HepG2 (cell line): Measurements from ENCODE around the gene ENGASE. TPM values are rescaled to one million over a fixed set of nuclear protein-coding genes. Genes with fewer than 3 reads are reported as not detected.

Experiments used
- CCDC6 ChIP-seq: sonication (generic); formaldehyde crosslinking; IDR thresholded peaks from 2 replicates; pipeline ENCODE4 v1.8.1; 2022; ENCODE audit warnings: mild to moderate bottlenecking, missing genetic modification reagents, moderate library complexity
- HNF4A ChIP-seq: sonication (generic); formaldehyde crosslinking; IDR thresholded peaks from 2 replicates; pipeline ENCODE4 v1.4.0; 2020; ENCODE audit warnings: missing genetic modification reagents
- PHF20 ChIP-seq: sonication (generic); formaldehyde crosslinking; IDR thresholded peaks from 2 replicates; pipeline ENCODE4 v1.5.0; 2020; ENCODE audit warnings: mild to moderate bottlenecking, missing genetic modification reagents
- PHF8 ChIP-seq: sonication (generic); formaldehyde crosslinking; IDR thresholded peaks from 2 replicates; pipeline ENCODE4 v1.5.0; 2020; ENCODE audit warnings: missing genetic modification reagents
- THAP11 ChIP-seq: IDR thresholded peaks from 2 replicates; pipeline ENCODE4 v1.6.1; 2016; ENCODE audit warnings: missing biosample characterization, missing genetic modification reagents
- TOPORS ChIP-seq: sonication (generic); formaldehyde crosslinking; IDR thresholded peaks from 2 replicates; pipeline ENCODE4 v1.8.0; 2023; ENCODE audit warnings: mild to moderate bottlenecking, missing genetic modification reagents
- ZBTB20 ChIP-seq: sonication (generic); formaldehyde crosslinking; IDR thresholded peaks from 2 replicates; pipeline ENCODE4 v1.8.1; 2023; ENCODE audit warnings: missing genetic modification reagents, low read depth, mild to moderate bottlenecking, borderline replicate concordance
- ZBTB8A ChIP-seq: sonication (generic); formaldehyde crosslinking; IDR thresholded peaks from 2 replicates; pipeline ENCODE4 v1.4.0; 2020; ENCODE audit warnings: mild to moderate bottlenecking, low read depth, missing genetic modification reagents, borderline replicate concordance
- ZNF232 ChIP-seq: sonication (generic); formaldehyde crosslinking; IDR thresholded peaks from 2 replicates; pipeline ENCODE4 v1.4.0; 2020; ENCODE audit warnings: missing genetic modification reagents, borderline replicate concordance
- ZNF264 ChIP-seq: sonication (generic); formaldehyde crosslinking; IDR thresholded peaks from 2 replicates; pipeline ENCODE4 v1.4.0; 2020; ENCODE audit warnings: missing genetic modification reagents
- ZNF569 ChIP-seq: sonication (generic); formaldehyde crosslinking; IDR thresholded peaks from 2 replicates; pipeline ENCODE4 v1.5.0; 2020; ENCODE audit warnings: mild to moderate bottlenecking, missing genetic modification reagents, moderate library complexity, borderline replicate concordance
- polyA plus RNA-seq, 8 experiments: library from polyadenylated mRNA; depleted of rRNA in 3 of 8; stranded (reverse) in 7 of 8; unstranded in 1 of 8; fragments of >200 nt; fragmentation: Illumina TruSeq in 4 of 8; extraction: Trizol in 4 of 8; gene quantifications; 2 replicates each; pipeline versions ENCODE4 v1.2.1 to v1.2.3, GENCODE V29; 2011 to 2016; ENCODE audit warnings: low read depth in 4 of 8, missing spikeins in 1 of 8, mixed read lengths in 1 of 8; ENCODE audit not compliant: insufficient read depth in 1 of 8
- total RNA-seq, 5 experiments: library from RNA; depleted of rRNA; stranded (reverse); fragments of >200 nt; fragmentation: Illumina TruSeq; extraction: Trizol; gene quantifications; 2 replicates each; pipeline ENCODE4 v1.2.3, GENCODE V29; 2016; ENCODE audit warnings: low read depth in 1 of 5
- TF ChIP-seq, protein P1 (sequence below): sonication (generic); formaldehyde crosslinking; IDR thresholded peaks from 2 replicates; pipeline ENCODE4 v1.5.0; 2020; ENCODE audit warnings: mild to moderate bottlenecking, missing genetic modification reagents, borderline replicate concordance
- TF ChIP-seq, protein P2 (sequence below): sonication (generic); formaldehyde crosslinking; IDR thresholded peaks from 2 replicates; pipeline ENCODE4 v1.4.0; 2020; ENCODE audit warnings: mild to moderate bottlenecking, missing genetic modification reagents
- TF ChIP-seq, protein P3 (sequence below): sonication (generic); formaldehyde crosslinking; IDR thresholded peaks from 2 replicates; pipeline ENCODE4 v1.4.0; 2020; ENCODE audit warnings: missing genetic modification reagents, borderline replicate concordance
- TF ChIP-seq, protein P4 (sequence below): IDR thresholded peaks from 2 replicates; pipeline ENCODE4 v1.6.1; 2018; ENCODE audit warnings: missing genetic modification reagents
- TF ChIP-seq, protein P5 (sequence below): IDR thresholded peaks from 2 replicates; pipeline ENCODE4 v1.6.1; 2012; ENCODE audit warnings: inconsistent platforms
- TF ChIP-seq, protein P6 (sequence below): IDR thresholded peaks from 2 replicates; pipeline ENCODE4 v1.6.1; 2018; ENCODE audit warnings: missing genetic modification reagents, mild to moderate bottlenecking, missing compliant biosample characterization
- TF ChIP-seq, protein P7 (sequence below): sonication (generic); formaldehyde crosslinking; IDR thresholded peaks from 2 replicates; pipeline ENCODE4 v1.4.0; 2020; ENCODE audit warnings: missing genetic modification reagents

ENGASE gene
- total and polyA plus RNA-seq, 2 of the 13 experiments (the other 11 are each of a cell fraction or from before 2014, with no cell fraction given) = 10.6 to 18.1 TPM

DNA sequence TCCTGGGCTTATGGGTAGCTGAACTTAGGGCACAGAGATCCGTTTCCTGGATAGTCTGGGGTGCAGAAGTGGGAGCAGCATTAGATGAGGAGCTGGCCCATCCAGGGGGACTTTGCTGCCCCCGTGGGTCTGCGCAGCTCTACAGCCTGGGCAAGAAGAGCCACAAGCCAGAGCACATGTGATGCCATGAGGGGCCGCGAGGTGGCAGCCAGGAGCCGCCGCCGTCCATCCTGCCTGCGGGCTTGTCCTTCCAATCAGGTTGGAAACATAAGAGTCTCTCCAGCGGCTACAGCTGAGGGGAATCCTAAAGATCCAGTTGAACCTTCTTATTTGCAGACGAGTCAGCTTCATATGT lies 28.8 kb upstream of the ENGASE start (continued):
- TF ChIP-seq, protein P1, sequence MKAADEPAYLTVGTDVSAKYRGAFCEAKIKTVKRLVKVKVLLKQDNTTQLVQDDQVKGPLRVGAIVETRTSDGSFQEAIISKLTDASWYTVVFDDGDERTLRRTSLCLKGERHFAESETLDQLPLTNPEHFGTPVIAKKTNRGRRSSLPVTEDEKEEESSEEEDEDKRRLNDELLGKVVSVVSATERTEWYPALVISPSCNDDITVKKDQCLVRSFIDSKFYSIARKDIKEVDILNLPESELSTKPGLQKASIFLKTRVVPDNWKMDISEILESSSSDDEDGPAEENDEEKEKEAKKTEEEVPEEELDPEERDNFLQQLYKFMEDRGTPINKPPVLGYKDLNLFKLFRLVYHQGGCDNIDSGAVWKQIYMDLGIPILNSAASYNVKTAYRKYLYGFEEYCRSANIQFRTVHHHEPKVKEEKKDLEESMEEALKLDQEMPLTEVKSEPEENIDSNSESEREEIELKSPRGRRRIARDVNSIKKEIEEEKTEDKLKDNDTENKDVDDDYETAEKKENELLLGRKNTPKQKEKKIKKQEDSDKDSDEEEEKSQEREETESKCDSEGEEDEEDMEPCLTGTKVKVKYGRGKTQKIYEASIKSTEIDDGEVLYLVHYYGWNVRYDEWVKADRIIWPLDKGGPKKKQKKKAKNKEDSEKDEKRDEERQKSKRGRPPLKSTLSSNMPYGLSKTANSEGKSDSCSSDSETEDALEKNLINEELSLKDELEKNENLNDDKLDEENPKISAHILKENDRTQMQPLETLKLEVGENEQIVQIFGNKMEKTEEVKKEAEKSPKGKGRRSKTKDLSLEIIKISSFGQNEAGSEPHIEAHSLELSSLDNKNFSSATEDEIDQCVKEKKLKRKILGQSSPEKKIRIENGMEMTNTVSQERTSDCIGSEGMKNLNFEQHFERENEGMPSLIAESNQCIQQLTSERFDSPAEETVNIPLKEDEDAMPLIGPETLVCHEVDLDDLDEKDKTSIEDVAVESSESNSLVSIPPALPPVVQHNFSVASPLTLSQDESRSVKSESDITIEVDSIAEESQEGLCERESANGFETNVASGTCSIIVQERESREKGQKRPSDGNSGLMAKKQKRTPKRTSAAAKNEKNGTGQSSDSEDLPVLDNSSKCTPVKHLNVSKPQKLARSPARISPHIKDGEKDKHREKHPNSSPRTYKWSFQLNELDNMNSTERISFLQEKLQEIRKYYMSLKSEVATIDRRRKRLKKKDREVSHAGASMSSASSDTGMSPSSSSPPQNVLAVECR (CRISPR knock-in tag) = no peak
- no peak for TF ChIP-seq ZNF569 (CRISPR knock-in tag)
- TF ChIP-seq, protein P2, sequence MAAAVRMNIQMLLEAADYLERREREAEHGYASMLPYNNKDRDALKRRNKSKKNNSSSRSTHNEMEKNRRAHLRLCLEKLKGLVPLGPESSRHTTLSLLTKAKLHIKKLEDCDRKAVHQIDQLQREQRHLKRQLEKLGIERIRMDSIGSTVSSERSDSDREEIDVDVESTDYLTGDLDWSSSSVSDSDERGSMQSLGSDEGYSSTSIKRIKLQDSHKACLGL (CRISPR knock-in tag) = no peak
- TF ChIP-seq ZBTB20 (CRISPR knock-in tag) = no peak
- no peak for TF ChIP-seq HNF4A (CRISPR knock-in tag)
- TF ChIP-seq CCDC6 (CRISPR knock-in tag) = no peak
- no peak for TF ChIP-seq ZNF264 (CRISPR knock-in tag)
- no peak for TF ChIP-seq TOPORS (CRISPR knock-in tag)
- TF ChIP-seq, protein P3, sequence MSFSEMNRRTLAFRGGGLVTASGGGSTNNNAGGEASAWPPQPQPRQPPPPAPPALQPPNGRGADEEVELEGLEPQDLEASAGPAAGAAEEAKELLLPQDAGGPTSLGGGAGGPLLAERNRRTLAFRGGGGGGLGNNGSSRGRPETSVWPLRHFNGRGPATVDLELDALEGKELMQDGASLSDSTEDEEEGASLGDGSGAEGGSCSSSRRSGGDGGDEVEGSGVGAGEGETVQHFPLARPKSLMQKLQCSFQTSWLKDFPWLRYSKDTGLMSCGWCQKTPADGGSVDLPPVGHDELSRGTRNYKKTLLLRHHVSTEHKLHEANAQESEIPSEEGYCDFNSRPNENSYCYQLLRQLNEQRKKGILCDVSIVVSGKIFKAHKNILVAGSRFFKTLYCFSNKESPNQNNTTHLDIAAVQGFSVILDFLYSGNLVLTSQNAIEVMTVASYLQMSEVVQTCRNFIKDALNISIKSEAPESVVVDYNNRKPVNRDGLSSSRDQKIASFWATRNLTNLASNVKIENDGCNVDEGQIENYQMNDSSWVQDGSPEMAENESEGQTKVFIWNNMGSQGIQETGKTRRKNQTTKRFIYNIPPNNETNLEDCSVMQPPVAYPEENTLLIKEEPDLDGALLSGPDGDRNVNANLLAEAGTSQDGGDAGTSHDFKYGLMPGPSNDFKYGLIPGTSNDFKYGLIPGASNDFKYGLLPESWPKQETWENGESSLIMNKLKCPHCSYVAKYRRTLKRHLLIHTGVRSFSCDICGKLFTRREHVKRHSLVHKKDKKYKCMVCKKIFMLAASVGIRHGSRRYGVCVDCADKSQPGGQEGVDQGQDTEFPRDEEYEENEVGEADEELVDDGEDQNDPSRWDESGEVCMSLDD (CRISPR knock-in tag) = no peak
- TF ChIP-seq ZBTB8A = no peak
- TF ChIP-seq ZNF232 (CRISPR knock-in tag) = no peak
- TF ChIP-seq, protein P4, sequence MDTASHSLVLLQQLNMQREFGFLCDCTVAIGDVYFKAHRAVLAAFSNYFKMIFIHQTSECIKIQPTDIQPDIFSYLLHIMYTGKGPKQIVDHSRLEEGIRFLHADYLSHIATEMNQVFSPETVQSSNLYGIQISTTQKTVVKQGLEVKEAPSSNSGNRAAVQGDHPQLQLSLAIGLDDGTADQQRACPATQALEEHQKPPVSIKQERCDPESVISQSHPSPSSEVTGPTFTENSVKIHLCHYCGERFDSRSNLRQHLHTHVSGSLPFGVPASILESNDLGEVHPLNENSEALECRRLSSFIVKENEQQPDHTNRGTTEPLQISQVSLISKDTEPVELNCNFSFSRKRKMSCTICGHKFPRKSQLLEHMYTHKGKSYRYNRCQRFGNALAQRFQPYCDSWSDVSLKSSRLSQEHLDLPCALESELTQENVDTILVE (CRISPR knock-in tag) = peak; percentile 38; the same call in 1 of the 2 replicates
- TF ChIP-seq THAP11 (CRISPR knock-in tag) = peak; percentile 55; the same call in 1 of the 2 replicates
- no peak for TF ChIP-seq PHF20 (CRISPR knock-in tag)
- TF ChIP-seq, protein P5, sequence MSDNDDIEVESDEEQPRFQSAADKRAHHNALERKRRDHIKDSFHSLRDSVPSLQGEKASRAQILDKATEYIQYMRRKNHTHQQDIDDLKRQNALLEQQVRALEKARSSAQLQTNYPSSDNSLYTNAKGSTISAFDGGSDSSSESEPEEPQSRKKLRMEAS = peak; percentile 52; the same call in 1 of the 2 replicates
- TF ChIP-seq, protein P6, sequence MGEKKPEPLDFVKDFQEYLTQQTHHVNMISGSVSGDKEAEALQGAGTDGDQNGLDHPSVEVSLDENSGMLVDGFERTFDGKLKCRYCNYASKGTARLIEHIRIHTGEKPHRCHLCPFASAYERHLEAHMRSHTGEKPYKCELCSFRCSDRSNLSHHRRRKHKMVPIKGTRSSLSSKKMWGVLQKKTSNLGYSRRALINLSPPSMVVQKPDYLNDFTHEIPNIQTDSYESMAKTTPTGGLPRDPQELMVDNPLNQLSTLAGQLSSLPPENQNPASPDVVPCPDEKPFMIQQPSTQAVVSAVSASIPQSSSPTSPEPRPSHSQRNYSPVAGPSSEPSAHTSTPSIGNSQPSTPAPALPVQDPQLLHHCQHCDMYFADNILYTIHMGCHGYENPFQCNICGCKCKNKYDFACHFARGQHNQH (CRISPR knock-in tag) = peak; percentile 51; the same call in 1 of the 2 replicates
- TF ChIP-seq, protein P7, sequence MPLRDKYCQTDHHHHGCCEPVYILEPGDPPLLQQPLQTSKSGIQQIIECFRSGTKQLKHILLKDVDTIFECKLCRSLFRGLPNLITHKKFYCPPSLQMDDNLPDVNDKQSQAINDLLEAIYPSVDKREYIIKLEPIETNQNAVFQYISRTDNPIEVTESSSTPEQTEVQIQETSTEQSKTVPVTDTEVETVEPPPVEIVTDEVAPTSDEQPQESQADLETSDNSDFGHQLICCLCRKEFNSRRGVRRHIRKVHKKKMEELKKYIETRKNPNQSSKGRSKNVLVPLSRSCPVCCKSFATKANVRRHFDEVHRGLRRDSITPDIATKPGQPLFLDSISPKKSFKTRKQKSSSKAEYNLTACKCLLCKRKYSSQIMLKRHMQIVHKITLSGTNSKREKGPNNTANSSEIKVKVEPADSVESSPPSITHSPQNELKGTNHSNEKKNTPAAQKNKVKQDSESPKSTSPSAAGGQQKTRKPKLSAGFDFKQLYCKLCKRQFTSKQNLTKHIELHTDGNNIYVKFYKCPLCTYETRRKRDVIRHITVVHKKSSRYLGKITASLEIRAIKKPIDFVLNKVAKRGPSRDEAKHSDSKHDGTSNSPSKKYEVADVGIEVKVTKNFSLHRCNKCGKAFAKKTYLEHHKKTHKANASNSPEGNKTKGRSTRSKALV (CRISPR knock-in tag) = no peak
- TF ChIP-seq PHF8 (CRISPR knock-in tag) = no peak
